Ovary (tissue), 9 donors: ENCODE results near the gene ACR. TPM values are rescaled to one million over a fixed set of nuclear protein-coding genes. Genes with fewer than 3 reads are reported as not detected.

ENCODE experiments used
- DNase-seq, 5 donors: peaks; one replicate each; pipeline ENCODE4 v3.0.0-alpha.2; 2019 to 2020
- H3K27ac ChIP-seq, 2 donors: fragments of 200-600 bp; one replicate each; pipeline versions ENCODE4 v1.5.1 to v1.8.0; 2019 to 2022
- H3K27me3 ChIP-seq: fragments of 200-600 bp; one replicate; pipeline ENCODE4 v1.8.0; 2022
- H3K36me3 ChIP-seq: fragments of 200-600 bp; sonication (generic); one replicate; pipeline ENCODE4 v1.5.1; 2019
- H3K4me1 ChIP-seq: one replicate; pipeline ENCODE4 v1.8.1; 2013; ENCODE audit warnings: mild to moderate bottlenecking, moderate library complexity; ENCODE audit not compliant: insufficient read depth
- H3K4me3 ChIP-seq: fragments of 200-600 bp; sonication (generic); one replicate; pipeline ENCODE4 v1.5.1; 2017
- H3K9me3 ChIP-seq, 2 donors: fragments of 200-600 bp in 1 of 2; sonication (generic) in 1 of 2; one replicate each; pipeline versions ENCODE4 v1.5.1 to v1.8.1; 2013 to 2019; ENCODE audit warnings: mild to moderate bottlenecking in 1 of 2, moderate library complexity in 1 of 2
- EP300 ChIP-seq: sonication (generic); formaldehyde crosslinking; IDR thresholded peaks from one replicate; pipeline ENCODE4 v1.6.1; 2017; ENCODE audit warnings: antibody characterized with exemption
- POLR2A ChIP-seq: fragments of 450-650 bp; IDR thresholded peaks from one replicate; pipeline ENCODE4 v1.6.1; 2017; ENCODE audit warnings: antibody characterized with exemption, mild to moderate bottlenecking, moderate library complexity
- WGBS, 3 donors: extraction: QIAGEN DNeasy Blood & Tissue Kit in 1 of 3; methylation state at CpG; one replicate each; pipeline versions ENCODE4 v1.1.5 to v1.1.7; 2013 to 2017; 5-methylcytosine and 5-hydroxymethylcytosine counted together
- intact Hi-C, 4 donors: fragments of 100-400 bp; cut with DNase I; formaldehyde crosslinking; loops; one replicate each; pipeline versions ENCODE4 v1.11.0 to v1.15.1; 2022 to 2023
- polyA plus RNA-seq, 2 donors: library from polyadenylated mRNA; stranded (reverse); fragments of 200-250 nt in 1 of 2; fragments of 350-450 nt in 1 of 2; fragmentation: Illumina TruSeq in 1 of 2; extraction: RNeasy Lipid Tissue Mini Kit (QIAGEN cat#74804) in 1 of 2; gene quantifications; one replicate each; pipeline ENCODE4 v1.2.3, GENCODE V29; 2013 to 2014
- total RNA-seq, 7 donors: library from RNA; depleted of rRNA in 2 of 7; stranded (reverse); fragments of >200 nt in 2 of 7; fragmentation: NEBNext Ultra II Directional in 3 of 7; extraction: Animal tissue kit (Norgen Biotek cat#: 25700) in 3 of 7; gene quantifications; one replicate each; pipeline versions ENCODE4 v1.1.0 to v1.2.4, GENCODE V29; 2016 to 2023
- TF ChIP-seq, protein P1 (sequence below), 3 donors: fragments of 450-650 bp in 2 of 3; fragments of 200-600 bp in 1 of 3; IDR thresholded peaks; one replicate each; pipeline versions ENCODE4 v1.5.1 to v1.8.0; 2016 to 2022; ENCODE audit warnings: antibody characterized with exemption in 3 of 3, mild to moderate bottlenecking in 1 of 3
- donor health status: DM: no; HTN: no; CAD: no; lungs with moderate emphysema.
- donor health status: DM: no; HTN: no; CAD: no.
- donor health status: Bipolar disorder and iron deficiency.
- donor health status: DM: yes; HTN: yes; CAD: no.
- donor health status: DM: no; HTN: no; CAD: no.
- donor health status: DM: yes; HTN: yes; CAD: no.

Gene ACR
- total and polyA plus RNA-seq, 9 donors, result 0.25 to 1.3 (median 0.33) TPM; not detected in 4

DNA sequence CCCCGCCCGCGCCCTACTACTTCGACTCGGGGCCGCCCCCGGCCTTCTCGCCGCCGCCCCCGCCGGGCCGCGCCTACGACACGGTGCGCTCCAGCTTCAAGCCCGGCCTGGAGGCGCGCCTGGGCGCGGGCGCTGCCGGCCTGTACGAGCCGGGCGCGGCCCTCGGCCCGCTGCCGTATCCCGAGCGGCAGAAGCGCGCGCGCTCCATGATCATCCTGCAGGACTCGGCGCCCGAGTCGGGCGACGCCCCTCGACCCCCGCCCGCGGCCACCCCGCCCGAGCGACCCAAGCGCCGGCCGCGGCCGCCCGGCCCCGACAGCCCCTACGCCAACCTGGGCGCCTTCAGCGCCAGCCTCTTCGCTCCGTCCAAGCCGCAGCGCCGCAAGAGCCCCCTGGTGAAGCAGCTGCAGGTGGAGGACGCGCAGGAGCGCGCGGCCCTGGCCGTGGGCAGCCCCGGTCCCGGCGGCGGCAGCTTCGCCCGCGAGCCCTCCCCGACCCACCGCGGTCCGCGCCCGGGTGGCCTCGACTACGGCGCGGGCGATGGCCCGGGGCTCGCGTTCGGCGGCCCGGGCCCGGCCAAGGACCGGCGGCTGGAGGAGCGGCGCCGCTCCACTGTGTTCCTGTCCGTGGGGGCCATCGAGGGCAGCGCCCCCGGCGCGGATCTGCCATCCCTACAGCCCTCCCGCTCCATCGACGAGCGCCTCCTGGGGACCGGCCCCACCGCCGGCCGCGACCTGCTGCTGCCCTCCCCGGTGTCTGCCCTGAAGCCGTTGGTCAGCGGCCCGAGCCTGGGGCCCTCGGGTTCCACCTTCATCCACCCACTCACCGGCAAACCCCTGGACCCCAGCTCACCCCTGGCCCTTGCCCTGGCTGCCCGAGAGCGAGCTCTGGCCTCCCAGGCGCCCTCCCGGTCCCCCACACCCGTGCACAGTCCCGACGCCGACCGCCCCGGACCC is 17.4 kb upstream of the ACR start:
- TF ChIP-seq, protein P1, sequence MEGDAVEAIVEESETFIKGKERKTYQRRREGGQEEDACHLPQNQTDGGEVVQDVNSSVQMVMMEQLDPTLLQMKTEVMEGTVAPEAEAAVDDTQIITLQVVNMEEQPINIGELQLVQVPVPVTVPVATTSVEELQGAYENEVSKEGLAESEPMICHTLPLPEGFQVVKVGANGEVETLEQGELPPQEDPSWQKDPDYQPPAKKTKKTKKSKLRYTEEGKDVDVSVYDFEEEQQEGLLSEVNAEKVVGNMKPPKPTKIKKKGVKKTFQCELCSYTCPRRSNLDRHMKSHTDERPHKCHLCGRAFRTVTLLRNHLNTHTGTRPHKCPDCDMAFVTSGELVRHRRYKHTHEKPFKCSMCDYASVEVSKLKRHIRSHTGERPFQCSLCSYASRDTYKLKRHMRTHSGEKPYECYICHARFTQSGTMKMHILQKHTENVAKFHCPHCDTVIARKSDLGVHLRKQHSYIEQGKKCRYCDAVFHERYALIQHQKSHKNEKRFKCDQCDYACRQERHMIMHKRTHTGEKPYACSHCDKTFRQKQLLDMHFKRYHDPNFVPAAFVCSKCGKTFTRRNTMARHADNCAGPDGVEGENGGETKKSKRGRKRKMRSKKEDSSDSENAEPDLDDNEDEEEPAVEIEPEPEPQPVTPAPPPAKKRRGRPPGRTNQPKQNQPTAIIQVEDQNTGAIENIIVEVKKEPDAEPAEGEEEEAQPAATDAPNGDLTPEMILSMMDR (IDR thresholded peaks at IDR 0.05), result no peak
- no peak for TF ChIP-seq POLR2A
- no peak for TF ChIP-seq EP300

DNA sequence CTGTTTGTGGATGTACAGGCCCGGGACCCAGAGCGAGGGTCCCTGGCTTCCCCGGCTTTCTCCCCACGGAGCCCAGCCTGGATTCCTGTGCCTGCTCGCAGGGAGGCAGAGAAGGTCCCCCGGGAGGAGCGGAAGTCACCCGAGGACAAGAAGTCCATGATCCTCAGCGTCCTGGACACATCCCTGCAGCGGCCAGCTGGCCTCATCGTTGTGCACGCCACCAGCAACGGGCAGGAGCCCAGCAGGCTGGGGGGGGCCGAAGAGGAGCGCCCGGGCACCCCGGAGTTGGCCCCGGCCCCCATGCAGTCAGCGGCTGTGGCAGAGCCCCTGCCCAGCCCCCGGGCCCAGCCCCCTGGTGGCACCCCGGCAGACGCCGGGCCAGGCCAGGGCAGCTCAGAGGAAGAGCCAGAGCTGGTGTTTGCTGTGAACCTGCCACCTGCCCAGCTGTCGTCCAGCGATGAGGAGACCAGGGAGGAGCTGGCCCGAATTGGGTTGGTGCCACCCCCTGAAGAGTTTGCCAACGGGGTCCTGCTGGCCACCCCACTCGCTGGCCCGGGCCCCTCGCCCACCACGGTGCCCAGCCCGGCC is 16.7 kb upstream of the ACR start:
- intact Hi-C loops, result no loop called here
- TF ChIP-seq POLR2A (no peak), EP300 (no peak)
- TF ChIP-seq, protein P1 (IDR thresholded peaks at IDR 0.05), result no peak
- Histone ChIP-seq H3K36me3 (no peaks in the 10 kb centered on the region), H3K4me3 (no peak overlapping the region), H3K27me3 (no peaks in the 10 kb centered on the region), H3K4me1 (no peaks in the 10 kb centered on the region), H3K27ac (no peak overlapping the region), H3K9me3 (no peaks in the 10 kb centered on the region)
- WGBS, 3 donors, result 88 to 93% (median 93%) methylated on average over 26 to 32 of the region's 32 CpGs
- DNase-seq, result no peak

More for the DNA sequence above, 17.4 kb upstream of the ACR start:
- Histone ChIP-seq H3K36me3 (no peaks in the 10 kb centered on the region), H3K27me3 (no peaks in the 10 kb centered on the region), H3K4me3 (no peak overlapping the region), H3K27ac (no peak overlapping the region), H3K9me3 (no peaks in the 10 kb centered on the region), H3K4me1 (no peaks in the 10 kb centered on the region)
- no peak for DNase-seq
- 23 to 53% (median 33%) methylated on average over 41 to 132 of the region's 132 CpGs for WGBS, 3 donors
- intact Hi-C loops, result no loop called here

DNA sequence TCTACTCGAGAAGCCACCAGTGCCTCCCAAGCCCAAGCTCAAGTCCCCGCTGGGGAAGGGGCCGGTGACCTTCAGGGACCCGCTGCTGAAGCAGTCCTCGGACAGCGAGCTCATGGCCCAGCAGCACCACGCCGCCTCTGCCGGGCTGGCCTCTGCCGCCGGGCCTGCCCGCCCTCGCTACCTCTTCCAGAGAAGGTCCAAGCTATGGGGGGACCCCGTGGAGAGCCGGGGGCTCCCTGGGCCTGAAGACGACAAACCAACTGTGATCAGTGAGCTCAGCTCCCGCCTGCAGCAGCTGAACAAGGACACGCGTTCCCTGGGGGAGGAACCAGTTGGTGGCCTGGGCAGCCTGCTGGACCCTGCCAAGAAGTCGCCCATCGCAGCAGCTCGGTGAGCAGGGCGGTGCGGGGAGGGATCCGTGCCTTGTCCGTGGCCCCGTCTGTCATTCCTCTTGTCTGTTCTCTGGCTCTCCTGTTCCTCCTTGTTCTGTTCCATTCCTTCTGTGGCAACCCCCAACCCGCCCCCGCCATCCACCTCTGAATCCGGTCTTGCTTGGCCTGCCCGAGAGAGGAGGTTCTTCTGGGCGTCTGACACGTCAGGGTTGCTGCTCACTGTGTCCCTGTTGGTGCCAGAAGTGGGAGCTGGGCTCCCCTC is 15.8 kb upstream of the ACR start:
- 95 to 96% (median 95%) methylated on average over 28 to 33 of the region's 33 CpGs for WGBS, 3 donors
- DNase-seq, result no peak
- Histone ChIP-seq H3K9me3 (no peaks in the 10 kb centered on the region), H3K27ac (no peak overlapping the region), H3K4me1 (no peaks in the 10 kb centered on the region), H3K36me3 (no peaks in the 10 kb centered on the region), H3K27me3 (no peaks in the 10 kb centered on the region), H3K4me3 (no peak overlapping the region)
- TF ChIP-seq POLR2A, result no peak
- TF ChIP-seq EP300, result no peak
- TF ChIP-seq, protein P1 (IDR thresholded peaks at IDR 0.05), result no peak
- intact Hi-C loops, result no loop called here

DNA sequence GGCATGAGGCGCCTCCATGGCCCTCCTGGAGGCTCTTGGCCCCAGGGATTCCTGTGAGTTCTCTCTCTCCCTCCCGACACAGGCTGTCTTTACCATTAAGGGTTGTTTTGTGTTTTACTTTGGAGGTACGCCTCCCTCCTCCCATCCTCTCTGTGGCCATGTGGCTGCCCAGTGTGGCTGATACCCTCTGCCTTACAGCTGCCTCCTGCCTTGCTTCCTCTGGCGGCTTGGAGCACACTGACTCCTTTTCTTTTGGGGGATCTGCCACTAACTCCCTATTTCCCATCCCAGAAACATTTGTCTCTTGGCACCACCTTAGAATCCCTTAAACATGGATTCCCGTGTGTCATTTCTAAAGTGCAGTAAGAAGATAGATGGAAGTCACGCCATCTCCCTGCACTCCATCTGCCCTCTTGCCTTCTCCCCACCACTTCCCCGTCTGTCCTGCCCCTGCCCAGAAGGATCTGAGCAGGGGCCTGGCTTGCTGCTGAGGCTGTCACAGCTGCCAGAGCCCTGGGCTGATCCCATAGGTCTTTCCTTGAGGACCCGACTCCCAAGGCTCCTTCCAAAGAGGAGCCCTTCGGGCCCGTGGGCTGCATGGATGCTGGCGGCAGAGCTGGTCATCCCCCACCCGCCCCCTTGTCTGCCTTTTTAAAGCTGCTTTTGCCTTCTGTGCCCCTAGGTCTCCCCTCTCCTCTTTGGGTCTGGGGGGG is 15.1 kb upstream of the ACR start:
- Histone ChIP-seq H3K27ac (no peak overlapping the region), H3K27me3 (no peaks in the 10 kb centered on the region), H3K4me1 (no peaks in the 10 kb centered on the region), H3K9me3 (no peaks in the 10 kb centered on the region), H3K36me3 (no peaks in the 10 kb centered on the region), H3K4me3 (no peak overlapping the region)
- TF ChIP-seq, protein P1 (IDR thresholded peaks at IDR 0.05), result no peak
- no peak for TF ChIP-seq POLR2A
- no peak for TF ChIP-seq EP300
- WGBS, 3 donors, result 92 to 93% (median 92%) methylated on average over 12 of the region's 12 CpGs
- no peak for DNase-seq
- intact Hi-C loops, result no loop called here
